ENCODE measurements around the gene WDR70.

Gene WDR70

GRCh38 chr5:37730896-37731455 lies 351.9 kb downstream of the WDR70 start:
- Histone ChIP-seq H3K4me1 (ENCODE audit: control insufficient read depth in 2 of 2, insufficient read depth in 1 of 2, low read depth in 1 of 2, low read length in 2 of 2) (peaks cover under 1 to 3% of the 10 kb centered on the region in 2 donors), H3K4ac (ENCODE audit: low read length) (no peak overlapping the region), H2BK5ac (ENCODE audit: low read length) (no peak overlapping the region), H2AFZ (ENCODE audit: low read length) (no peak overlapping the region), H3K9ac (ENCODE audit: low read depth, low read length, poor library complexity) (no peak overlapping the region), H3K23ac (ENCODE audit: low read depth, low read length, poor library complexity) (no peak overlapping the region), H3K36me3 (replicated peaks in 1 of 2; ENCODE audit: control insufficient read depth in 2 of 2, insufficient read depth in 2 of 2, low read length in 2 of 2) (peaks cover 0 to 23% of the 10 kb centered on the region in 2 donors), H3K4me3 (ENCODE audit: low read length in 2 of 2) (no peak overlapping the region), H4K91ac (ENCODE audit: low read depth, low read length, poor library complexity) (no peak overlapping the region), H2BK15ac (ENCODE audit: low read length) (no peak overlapping the region), H3K27ac (replicated peaks; ENCODE audit: low read length) (no peak overlapping the region), H3K14ac (ENCODE audit: low read length) (no peak overlapping the region), H2BK120ac (ENCODE audit: low read depth, low read length) (no peak overlapping the region), H2AK5ac (ENCODE audit: low read depth, low read length) (no peak overlapping the region), H3K27me3 (ENCODE audit: control insufficient read depth in 3 of 3, insufficient read depth in 3 of 3, low read depth in 1 of 3, low read length in 3 of 3) (no peaks in the 10 kb centered on the region), H3K18ac (ENCODE audit: low read length) (no peak overlapping the region), H3K4me2 (ENCODE audit: insufficient read depth, low read length, poor library complexity, severe bottlenecking) (no peak overlapping the region), H3K79me1 (ENCODE audit: low read depth, low read length) (peaks cover 1% of the 10 kb centered on the region), H2BK12ac (ENCODE audit: low read length) (no peak overlapping the region), H3K9me3 (replicated peaks in 1 of 2; ENCODE audit: control insufficient read depth in 2 of 2, insufficient read depth in 1 of 2, low read depth in 1 of 2, low read length in 2 of 2) (no peaks in the 10 kb centered on the region), H4K8ac (ENCODE audit: low read depth, low read length) (no peak overlapping the region)
- WGBS, 2 donors (ENCODE audit: extremely low coverage in 2 of 2, insufficient read length in 2 of 2, insufficient replicate concordance in 1 of 2), result no CpG with 5 or more reads among the region's 3 CpGs
- DNase-seq (ENCODE audit: low spot score), result no peak

GRCh38 chr5:37734114-37734513 lies 355.0 kb downstream of the WDR70 start:
- H3K79me1 ChIP-seq (ENCODE audit: low read depth, low read length), result peaks cover 1% of the 10 kb centered on the region
- no peak overlapping the region for H3K18ac ChIP-seq (ENCODE audit: low read length)
- WGBS, 2 donors (ENCODE audit: extremely low coverage in 2 of 2, insufficient read length in 2 of 2, insufficient replicate concordance in 1 of 2), result no CpG with 5 or more reads among the region's 1 CpG
- no peak overlapping the region for H2BK15ac ChIP-seq (ENCODE audit: low read length)
- no peak overlapping the region for H2BK120ac ChIP-seq (ENCODE audit: low read depth, low read length)
- H2BK5ac ChIP-seq (ENCODE audit: low read length), result no peak overlapping the region
- no peak overlapping the region for H2AFZ ChIP-seq (ENCODE audit: low read length)
- peaks cover 0 to 4% of the 10 kb centered on the region in 2 donors for H3K36me3 ChIP-seq (replicated peaks in 1 of 2; ENCODE audit: control insufficient read depth in 2 of 2, insufficient read depth in 2 of 2, low read length in 2 of 2)
- H3K27me3 ChIP-seq (ENCODE audit: control insufficient read depth in 3 of 3, insufficient read depth in 3 of 3, low read depth in 1 of 3, low read length in 3 of 3), result no peaks in the 10 kb centered on the region
- H2BK12ac ChIP-seq (ENCODE audit: low read length), result no peak overlapping the region
- no peak overlapping the region for H4K8ac ChIP-seq (ENCODE audit: low read depth, low read length)
- no peak for DNase-seq (ENCODE audit: low spot score)
- H2AK5ac ChIP-seq (ENCODE audit: low read depth, low read length), result no peak overlapping the region
- no peak overlapping the region for H3K4me3 ChIP-seq (ENCODE audit: low read length in 2 of 2)
- no peak overlapping the region for H3K4me2 ChIP-seq (ENCODE audit: insufficient read depth, low read length, poor library complexity, severe bottlenecking)
- H3K23ac ChIP-seq (ENCODE audit: low read depth, low read length, poor library complexity), result no peak overlapping the region
- no peak overlapping the region for H3K27ac ChIP-seq (replicated peaks; ENCODE audit: low read length)
- H3K14ac ChIP-seq (ENCODE audit: low read length), result no peak overlapping the region
- H3K9me3 ChIP-seq (replicated peaks in 1 of 2; ENCODE audit: control insufficient read depth in 2 of 2, insufficient read depth in 1 of 2, low read depth in 1 of 2, low read length in 2 of 2), result no peaks in the 10 kb centered on the region
- no peak overlapping the region for H3K9ac ChIP-seq (ENCODE audit: low read depth, low read length, poor library complexity)
- peaks cover 3 to 8% of the 10 kb centered on the region in 2 donors for H3K4me1 ChIP-seq (ENCODE audit: control insufficient read depth in 2 of 2, insufficient read depth in 1 of 2, low read depth in 1 of 2, low read length in 2 of 2)
- no peak overlapping the region for H3K4ac ChIP-seq (ENCODE audit: low read length)
- no peak overlapping the region for H4K91ac ChIP-seq (ENCODE audit: low read depth, low read length, poor library complexity)

- no peak overlapping the region for H4K8ac ChIP-seq (ENCODE audit: low read depth, low read length)
- no CpG with 5 or more reads among the region's 4 CpGs for WGBS, 2 donors (ENCODE audit: extremely low coverage in 2 of 2, insufficient read length in 2 of 2, insufficient replicate concordance in 1 of 2)
These were observed 356.7 kb downstream of the WDR70 start for GRCh38 chr5:37735649-37736347.

DNA sequence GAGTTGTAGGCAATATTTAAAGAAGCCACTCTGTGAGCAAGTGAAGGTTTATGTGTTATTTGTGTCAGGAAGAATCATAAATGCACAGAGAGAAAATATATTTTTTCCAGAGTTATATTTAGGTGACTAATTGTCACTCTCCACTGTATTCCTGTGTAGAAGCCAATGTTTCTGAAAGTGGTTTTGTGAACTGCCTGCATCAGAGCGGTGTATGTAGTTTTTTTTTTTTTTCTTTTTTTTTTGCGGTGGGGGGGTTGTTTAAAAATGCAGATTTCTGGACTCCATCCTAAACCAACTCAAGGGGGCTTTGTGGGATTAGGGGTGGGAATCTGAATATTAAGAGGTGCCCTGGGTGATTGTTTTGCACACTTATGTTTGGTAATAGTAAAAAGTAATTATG lies 357.3 kb downstream of the WDR70 start:
- Histone ChIP-seq H2AK5ac (ENCODE audit: low read depth, low read length) (no peak overlapping the region), H3K4me2 (ENCODE audit: insufficient read depth, low read length, poor library complexity, severe bottlenecking) (no peak overlapping the region), H2BK120ac (ENCODE audit: low read depth, low read length) (no peak overlapping the region), H2BK5ac (ENCODE audit: low read length) (no peak overlapping the region), H3K27ac (replicated peaks; ENCODE audit: low read length) (no peak overlapping the region), H4K91ac (ENCODE audit: low read depth, low read length, poor library complexity) (no peak overlapping the region), H3K9ac (ENCODE audit: low read depth, low read length, poor library complexity) (no peak overlapping the region), H4K8ac (ENCODE audit: low read depth, low read length) (no peak overlapping the region), H3K4me1 (ENCODE audit: control insufficient read depth in 2 of 2, insufficient read depth in 1 of 2, low read depth in 1 of 2, low read length in 2 of 2) (peaks cover 0 to 8% of the 10 kb centered on the region in 2 donors), H3K79me1 (ENCODE audit: low read depth, low read length) (no peaks in the 10 kb centered on the region), H3K9me3 (replicated peaks in 1 of 2; ENCODE audit: control insufficient read depth in 2 of 2, insufficient read depth in 1 of 2, low read depth in 1 of 2, low read length in 2 of 2) (peaks cover 0 to 2% of the 10 kb centered on the region in 2 donors), H3K27me3 (ENCODE audit: control insufficient read depth in 3 of 3, insufficient read depth in 3 of 3, low read depth in 1 of 3, low read length in 3 of 3) (no peaks in the 10 kb centered on the region), H3K4ac (ENCODE audit: low read length) (no peak overlapping the region), H3K36me3 (replicated peaks in 1 of 2; ENCODE audit: control insufficient read depth in 2 of 2, insufficient read depth in 2 of 2, low read length in 2 of 2) (peaks cover 0 to under 1% of the 10 kb centered on the region in 2 donors), H3K18ac (ENCODE audit: low read length) (no peak overlapping the region), H3K4me3 (ENCODE audit: low read length in 2 of 2) (no peak overlapping the region), H2AFZ (ENCODE audit: low read length) (no peak overlapping the region), H3K14ac (ENCODE audit: low read length) (no peak overlapping the region), H2BK12ac (ENCODE audit: low read length) (no peak overlapping the region), H3K23ac (ENCODE audit: low read depth, low read length, poor library complexity) (no peak overlapping the region), H2BK15ac (ENCODE audit: low read length) (no peak overlapping the region)
- DNase-seq (ENCODE audit: low spot score), result no peak
- no CpG with 5 or more reads among the region's 2 CpGs for WGBS, 2 donors (ENCODE audit: extremely low coverage in 2 of 2, insufficient read length in 2 of 2, insufficient replicate concordance in 1 of 2)

More at GRCh38 chr5:37735649-37736347, 356.7 kb downstream of the WDR70 start:
- Histone ChIP-seq H3K27me3 (ENCODE audit: control insufficient read depth in 3 of 3, insufficient read depth in 3 of 3, low read depth in 1 of 3, low read length in 3 of 3) (no peaks in the 10 kb centered on the region), H2BK5ac (ENCODE audit: low read length) (no peak overlapping the region), H3K36me3 (replicated peaks in 1 of 2; ENCODE audit: control insufficient read depth in 2 of 2, insufficient read depth in 2 of 2, low read length in 2 of 2) (peaks cover 0 to 3% of the 10 kb centered on the region in 2 donors), H3K9me3 (replicated peaks in 1 of 2; ENCODE audit: control insufficient read depth in 2 of 2, insufficient read depth in 1 of 2, low read depth in 1 of 2, low read length in 2 of 2) (no peaks in the 10 kb centered on the region), H4K91ac (ENCODE audit: low read depth, low read length, poor library complexity) (no peak overlapping the region), H3K18ac (ENCODE audit: low read length) (no peak overlapping the region), H3K4ac (ENCODE audit: low read length) (no peak overlapping the region), H2AFZ (ENCODE audit: low read length) (no peak overlapping the region), H2BK12ac (ENCODE audit: low read length) (no peak overlapping the region), H2AK5ac (ENCODE audit: low read depth, low read length) (no peak overlapping the region), H2BK15ac (ENCODE audit: low read length) (no peak overlapping the region), H3K4me2 (ENCODE audit: insufficient read depth, low read length, poor library complexity, severe bottlenecking) (no peak overlapping the region), H3K4me3 (ENCODE audit: low read length in 2 of 2) (no peak overlapping the region), H3K79me1 (ENCODE audit: low read depth, low read length) (peaks cover 1% of the 10 kb centered on the region), H3K23ac (ENCODE audit: low read depth, low read length, poor library complexity) (no peak overlapping the region), H2BK120ac (ENCODE audit: low read depth, low read length) (no peak overlapping the region), H3K9ac (ENCODE audit: low read depth, low read length, poor library complexity) (no peak overlapping the region), H3K4me1 (ENCODE audit: control insufficient read depth in 2 of 2, insufficient read depth in 1 of 2, low read depth in 1 of 2, low read length in 2 of 2) (peaks cover 2 to 8% of the 10 kb centered on the region in 2 donors), H3K14ac (ENCODE audit: low read length) (no peak overlapping the region), H3K27ac (replicated peaks; ENCODE audit: low read length) (no peak overlapping the region)
- no peak for DNase-seq (ENCODE audit: low spot score)

All from neuronal stem cell (in vitro differentiated cells).